GM23338 (cell line): ENCODE measurements around the gene LARGE1.

Source experiments
- CTCF ChIP-seq, 2 experiments: fragments of 200-600 bp in 1 of 2; sonication (generic) in 1 of 2; conservative IDR thresholded peaks; 2 replicates each; pipeline versions ENCODE4 v1.5.1 to v1.6.1; 2016 to 2017; ENCODE audit warnings: antibody characterized with exemption in 2 of 2, low read depth in 2 of 2, mild to moderate bottlenecking in 2 of 2, moderate library complexity in 1 of 2
- EZH2 ChIP-seq: fragments of 200-600 bp; sonication (generic); IDR thresholded peaks from one replicate; pipeline ENCODE4 v1.8.0; 2017; ENCODE audit warnings: antibody characterized with exemption, mild to moderate bottlenecking, low read depth; ENCODE audit not compliant: unreplicated experiment
- EZH2phosphoT487 ChIP-seq: fragments of 200-600 bp; sonication (generic); IDR thresholded peaks from one replicate; pipeline ENCODE4 v1.8.1; 2018; ENCODE audit warnings: antibody characterized with exemption; ENCODE audit not compliant: unreplicated experiment

DNA sequence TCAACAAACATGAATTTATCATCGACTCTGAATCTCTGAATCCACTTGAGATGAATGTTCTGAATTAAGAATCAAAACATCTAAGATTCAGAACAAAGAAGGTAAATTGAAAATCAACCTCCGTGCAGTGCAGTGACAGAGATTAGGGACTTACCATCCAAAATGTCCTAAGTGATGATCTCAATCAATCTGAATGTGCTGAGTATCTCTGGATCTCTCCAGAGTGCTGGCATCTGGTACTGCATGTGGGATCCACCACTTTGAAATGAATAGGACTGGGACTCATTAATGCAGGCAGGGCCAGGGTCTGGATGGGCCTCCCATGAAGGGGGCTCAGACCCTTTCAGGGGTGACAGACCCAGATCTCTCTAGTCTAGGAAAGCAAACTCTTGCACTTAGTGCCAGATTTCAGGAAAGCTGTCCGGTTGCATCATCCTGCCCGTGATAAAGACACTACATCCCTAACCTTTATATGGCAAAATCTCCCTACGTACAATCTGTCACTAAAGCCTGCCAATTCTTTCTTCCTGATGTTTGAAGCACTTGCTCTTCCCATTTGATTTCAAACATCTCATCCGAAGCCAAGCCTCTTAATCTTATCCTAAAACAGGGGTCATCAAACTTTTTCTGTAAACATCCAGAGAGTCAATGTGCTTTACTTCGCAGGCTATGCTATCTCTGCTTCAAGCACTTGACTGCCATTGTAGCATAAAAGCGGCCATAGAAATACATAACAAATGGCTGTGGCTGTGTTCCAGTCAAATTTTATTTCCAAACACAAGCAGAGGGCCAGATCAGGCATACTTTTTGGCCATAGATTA is 263.3 kb downstream of the LARGE1 start:
- no peak for TF ChIP-seq EZH2
- no peak for TF ChIP-seq CTCF (conservative IDR thresholded peaks at IDR 0.05; ENCODE audit: low read depth in 2 of 2)
- no peak for TF ChIP-seq EZH2phosphoT487
